Spleen (tissue), 11 donors: ENCODE measurements around the gene SMYD1. TPM values are rescaled to one million over a fixed set of nuclear protein-coding genes. Genes with fewer than 3 reads are reported as not detected.

Experiments
- DNase-seq: peaks from one replicate; pipeline ENCODE4 v3.0.0-alpha.2; 2020
- H3K27ac ChIP-seq, 8 donors: fragments of 200-600 bp; sonication (generic) in 7 of 8; 1 replicate in 4 of 8; 2 replicates in 4 of 8; pipeline versions ENCODE4 v1.5.0 to v1.8.0; 2016 to 2021; ENCODE audit warnings: inconsistent platforms in 4 of 8, mild to moderate bottlenecking in 4 of 8, moderate library complexity in 1 of 8
- H3K27me3 ChIP-seq, 7 donors: fragments of 200-600 bp; sonication (generic) in 6 of 7; replicated peaks in 1 of 7; 1 replicate in 4 of 7; 2 replicates in 3 of 7; pipeline versions ENCODE4 v1.5.0 to v1.8.0; 2016 to 2021; ENCODE audit warnings: inconsistent platforms in 3 of 7, mild to moderate bottlenecking in 1 of 7
- H3K36me3 ChIP-seq, 6 donors: fragments of 200-600 bp; sonication (generic) in 5 of 6; 1 replicate in 4 of 6; 2 replicates in 2 of 6; pipeline versions ENCODE4 v1.5.0 to v1.8.0; 2016 to 2021; ENCODE audit warnings: inconsistent platforms in 2 of 6
- H3K4me1 ChIP-seq, 6 donors: fragments of 200-600 bp; sonication (generic) in 5 of 6; 1 replicate in 3 of 6; 2 replicates in 3 of 6; pipeline versions ENCODE4 v1.5.0 to v1.8.0; 2016 to 2021; ENCODE audit warnings: inconsistent platforms in 3 of 6
- H3K4me3 ChIP-seq, 8 donors: fragments of 200-600 bp; sonication (generic) in 7 of 8; 1 replicate in 4 of 8; 2 replicates in 4 of 8; pipeline versions ENCODE4 v1.5.0 to v1.8.0; 2016 to 2021; ENCODE audit warnings: inconsistent platforms in 4 of 8, mild to moderate bottlenecking in 4 of 8, moderate library complexity in 2 of 8
- H3K9me3 ChIP-seq, 8 donors: fragments of 200-600 bp; sonication (generic) in 7 of 8; 1 replicate in 4 of 8; 2 replicates in 4 of 8; pipeline versions ENCODE4 v1.5.0 to v1.8.0; 2016 to 2021; ENCODE audit warnings: inconsistent platforms in 4 of 8
- POLR2A ChIP-seq, 3 donors: fragments of 450-650 bp; IDR thresholded peaks; one replicate each; pipeline ENCODE4 v1.5.1; 2017; ENCODE audit warnings: antibody characterized with exemption in 3 of 3, mild to moderate bottlenecking in 1 of 3
- POLR2AphosphoS5 ChIP-seq, 3 donors: sonication (generic); formaldehyde crosslinking; IDR thresholded peaks; one replicate each; pipeline ENCODE4 v1.5.1; 2017; ENCODE audit warnings: antibody characterized with exemption in 3 of 3
- WGBS, 5 donors: extraction: QIAGEN DNeasy Blood & Tissue Kit in 3 of 5; methylation state at CpG; one replicate each; pipeline versions ENCODE4 v1.1.5 to v1.1.7; 2013 to 2018; 5-methylcytosine and 5-hydroxymethylcytosine counted together
- intact Hi-C: fragments of 100-400 bp; cut with DNase I; formaldehyde crosslinking; loops from one replicate; pipeline ENCODE4 v1.15.0; 2023; ENCODE audit warnings: low total_unique reads
- polyA plus RNA-seq, 3 donors: library from polyadenylated mRNA; stranded (reverse); fragments of 200-250 nt; gene quantifications; one replicate each; pipeline ENCODE4 v1.2.1, GENCODE V29; 2013
- total RNA-seq, 7 donors: library from RNA; depleted of rRNA in 3 of 7; stranded (reverse); fragments of >200 nt in 3 of 7; fragmentation: NEBNext Ultra II Directional in 4 of 7; extraction: Animal tissue kit (Norgen Biotek cat#: 25700) in 4 of 7; gene quantifications; one replicate each; pipeline versions ENCODE4 v1.1.0 to v1.2.1, GENCODE V29; 2016 to 2021
- TF ChIP-seq, protein P1 (sequence below), 11 experiments: fragments of 200-600 bp in 7 of 11; fragments of 450-650 bp in 4 of 11; sonication (generic) in 4 of 11; IDR thresholded peaks in 8 of 11; conservative IDR thresholded peaks in 3 of 11; 1 replicate in 7 of 11; 2 replicates in 4 of 11; pipeline versions ENCODE4 v1.4.0 to v1.8.0; 2016 to 2021; ENCODE audit warnings: antibody characterized with exemption in 11 of 11, inconsistent platforms in 4 of 11, mild to moderate bottlenecking in 1 of 11
- donor health status: healthy with polysubstance abuse.
- donor health status: DM: no; HTN: no; CAD: no; lungs with moderate emphysema.
- donor health status: DM: no; HTN: no; CAD: no.
- donor health status: Bipolar disorder and iron deficiency.
- donor health status: healthy.
- donor health status: DM: no; HTN: no; CAD: no.
- donor health status: DM: yes; HTN: yes; CAD: no.

SMYD1 gene
- total and polyA plus RNA-seq, 10 donors: 0.02 to 0.07 TPM; not detected in 8

DNA sequence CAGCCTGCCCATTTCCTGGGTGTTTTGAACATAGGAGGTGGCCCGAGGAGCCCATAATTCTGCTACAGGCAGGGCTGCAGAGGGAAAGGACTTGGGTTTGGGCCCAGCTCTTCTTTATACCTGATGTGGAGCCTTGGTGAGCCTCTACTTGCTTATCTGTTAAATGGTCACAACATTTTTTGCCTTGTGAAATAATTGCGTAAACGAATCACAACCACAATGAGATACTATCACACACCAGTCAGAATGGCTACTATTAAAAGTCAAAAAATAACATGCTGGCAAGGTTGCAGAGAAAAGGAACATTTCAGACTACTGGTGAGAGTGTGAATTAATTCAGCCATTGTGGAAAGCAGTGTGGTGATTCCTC is 64.4 kb downstream of the SMYD1 start:
- H3K9me3 ChIP-seq: no peaks in the 10 kb centered on the region
- DNase-seq: no peak
- H3K27ac ChIP-seq: no peak overlapping the region
- TF ChIP-seq, protein P1, sequence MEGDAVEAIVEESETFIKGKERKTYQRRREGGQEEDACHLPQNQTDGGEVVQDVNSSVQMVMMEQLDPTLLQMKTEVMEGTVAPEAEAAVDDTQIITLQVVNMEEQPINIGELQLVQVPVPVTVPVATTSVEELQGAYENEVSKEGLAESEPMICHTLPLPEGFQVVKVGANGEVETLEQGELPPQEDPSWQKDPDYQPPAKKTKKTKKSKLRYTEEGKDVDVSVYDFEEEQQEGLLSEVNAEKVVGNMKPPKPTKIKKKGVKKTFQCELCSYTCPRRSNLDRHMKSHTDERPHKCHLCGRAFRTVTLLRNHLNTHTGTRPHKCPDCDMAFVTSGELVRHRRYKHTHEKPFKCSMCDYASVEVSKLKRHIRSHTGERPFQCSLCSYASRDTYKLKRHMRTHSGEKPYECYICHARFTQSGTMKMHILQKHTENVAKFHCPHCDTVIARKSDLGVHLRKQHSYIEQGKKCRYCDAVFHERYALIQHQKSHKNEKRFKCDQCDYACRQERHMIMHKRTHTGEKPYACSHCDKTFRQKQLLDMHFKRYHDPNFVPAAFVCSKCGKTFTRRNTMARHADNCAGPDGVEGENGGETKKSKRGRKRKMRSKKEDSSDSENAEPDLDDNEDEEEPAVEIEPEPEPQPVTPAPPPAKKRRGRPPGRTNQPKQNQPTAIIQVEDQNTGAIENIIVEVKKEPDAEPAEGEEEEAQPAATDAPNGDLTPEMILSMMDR (IDR thresholded peaks at IDR 0.05 in 8 of 11, conservative IDR thresholded peaks at IDR 0.05 in 3 of 11): no peak
- TF ChIP-seq POLR2AphosphoS5 (IDR thresholded peaks at IDR 0.05) (no peak), POLR2A (IDR thresholded peaks at IDR 0.05) (no peak)
- intact Hi-C loops: no loop called here
- H3K36me3 ChIP-seq: no peaks in the 10 kb centered on the region
- H3K27me3 ChIP-seq: peaks cover 0 to 13% (median 0%) of the 10 kb centered on the region in 7 donors
- no peak overlapping the region for H3K4me3 ChIP-seq
- no peaks in the 10 kb centered on the region for H3K4me1 ChIP-seq
- WGBS, 5 donors: 86 to 94% (median 89%) methylated on average over 3 of the region's 3 CpGs

DNA sequence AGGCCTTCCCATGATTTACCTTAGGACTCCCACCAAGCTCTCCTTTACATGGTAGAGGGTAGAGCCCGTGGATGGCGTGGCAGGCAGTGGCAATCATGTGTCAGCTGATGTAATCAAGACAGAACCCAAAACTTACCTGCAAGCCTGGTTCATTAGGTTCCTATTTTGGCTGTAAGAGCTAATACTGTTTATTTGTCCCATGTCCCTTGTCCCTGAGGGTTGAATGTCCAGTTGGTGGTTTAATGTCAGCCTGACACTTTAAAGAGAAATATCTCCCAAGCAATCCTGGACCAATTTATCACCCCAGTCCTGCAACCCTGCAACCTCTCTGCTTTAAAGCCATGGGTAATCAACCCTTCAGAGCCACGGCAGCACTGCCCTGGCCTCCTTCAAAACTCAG is 66.2 kb downstream of the SMYD1 start:
- intact Hi-C loops: no loop called here
- Histone ChIP-seq H3K4me3 (no peak overlapping the region), H3K27me3 (peaks cover 0 to 13% (median 0%) of the 10 kb centered on the region in 7 donors), H3K27ac (no peak overlapping the region), H3K9me3 (no peaks in the 10 kb centered on the region), H3K36me3 (no peaks in the 10 kb centered on the region), H3K4me1 (no peaks in the 10 kb centered on the region)
- WGBS, 5 donors: 70 to 89% (median 80%) methylated on average over 3 of the region's 3 CpGs
- TF ChIP-seq POLR2A (IDR thresholded peaks at IDR 0.05): no peak
- no peak for DNase-seq

DNA sequence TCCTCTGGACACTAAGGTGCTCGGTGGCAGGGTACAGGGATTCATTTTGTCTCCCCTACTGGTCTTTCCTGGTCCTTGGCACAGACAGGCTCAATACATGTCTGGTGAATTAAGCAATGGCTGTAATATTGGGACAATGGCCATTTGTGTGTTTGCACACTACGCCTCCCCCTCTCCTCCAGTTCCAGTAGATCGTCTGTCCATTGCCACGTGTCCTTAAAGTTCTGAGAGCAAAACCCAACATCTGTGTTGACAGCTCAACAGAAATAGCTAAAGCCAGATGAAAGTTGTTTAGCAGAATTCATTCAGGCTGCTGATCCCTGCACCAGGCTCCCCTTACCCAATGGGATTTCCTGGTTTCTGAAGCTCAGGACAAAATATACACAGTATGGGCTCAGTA is 69.2 kb downstream of the SMYD1 start:
- Histone ChIP-seq H3K27me3 (peaks cover 0 to 13% (median 0%) of the 10 kb centered on the region in 7 donors), H3K4me1 (no peaks in the 10 kb centered on the region), H3K27ac (no peak overlapping the region), H3K4me3 (no peak overlapping the region), H3K36me3 (no peaks in the 10 kb centered on the region), H3K9me3 (peaks cover 0 to 8% (median 5%) of the 10 kb centered on the region in 8 donors)
- no peak for TF ChIP-seq POLR2AphosphoS5 (IDR thresholded peaks at IDR 0.05)
- TF ChIP-seq, protein P1 (IDR thresholded peaks at IDR 0.05 in 8 of 11, conservative IDR thresholded peaks at IDR 0.05 in 3 of 11): no peak
- TF ChIP-seq POLR2A (IDR thresholded peaks at IDR 0.05): no peak
- WGBS, 5 donors: 78 to 85% (median 82%) methylated on average over 4 of the region's 4 CpGs
- intact Hi-C loops: no loop called here
- no peak for DNase-seq

DNA sequence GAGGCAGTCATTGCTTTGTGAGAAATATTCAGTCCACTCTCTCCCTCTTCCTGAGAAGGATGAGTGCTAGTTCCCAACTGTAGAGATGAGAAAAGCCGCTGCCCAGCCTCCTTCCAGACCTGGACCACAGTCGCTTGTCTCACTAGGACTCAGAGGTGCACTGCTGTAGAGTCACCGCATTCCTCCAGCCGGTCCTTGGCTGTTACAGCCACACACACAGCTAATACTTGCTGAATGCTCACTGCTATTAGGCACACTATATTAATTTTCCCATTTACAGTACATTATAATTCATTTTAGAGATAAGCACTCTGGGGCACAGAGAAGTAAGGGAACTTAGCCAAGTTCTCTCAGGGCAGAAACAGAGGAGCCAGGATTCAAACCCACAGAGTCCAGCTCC is 70.2 kb downstream of the SMYD1 start:
- WGBS, 5 donors: 88 to 95% (median 91%) methylated on average over 4 of the region's 4 CpGs
- Histone ChIP-seq H3K27me3 (peaks cover 0 to 13% (median 0%) of the 10 kb centered on the region in 7 donors), H3K27ac (no peak overlapping the region), H3K36me3 (no peaks in the 10 kb centered on the region), H3K4me3 (no peak overlapping the region), H3K9me3 (peaks cover 0 to 17% (median 11%) of the 10 kb centered on the region in 8 donors), H3K4me1 (no peaks in the 10 kb centered on the region)
- TF ChIP-seq POLR2A (IDR thresholded peaks at IDR 0.05) (no peak), POLR2AphosphoS5 (IDR thresholded peaks at IDR 0.05) (no peak)
- TF ChIP-seq, protein P1 (IDR thresholded peaks at IDR 0.05 in 8 of 11, conservative IDR thresholded peaks at IDR 0.05 in 3 of 11): no peak
- intact Hi-C loops: no loop called here
- no peak for DNase-seq

DNA sequence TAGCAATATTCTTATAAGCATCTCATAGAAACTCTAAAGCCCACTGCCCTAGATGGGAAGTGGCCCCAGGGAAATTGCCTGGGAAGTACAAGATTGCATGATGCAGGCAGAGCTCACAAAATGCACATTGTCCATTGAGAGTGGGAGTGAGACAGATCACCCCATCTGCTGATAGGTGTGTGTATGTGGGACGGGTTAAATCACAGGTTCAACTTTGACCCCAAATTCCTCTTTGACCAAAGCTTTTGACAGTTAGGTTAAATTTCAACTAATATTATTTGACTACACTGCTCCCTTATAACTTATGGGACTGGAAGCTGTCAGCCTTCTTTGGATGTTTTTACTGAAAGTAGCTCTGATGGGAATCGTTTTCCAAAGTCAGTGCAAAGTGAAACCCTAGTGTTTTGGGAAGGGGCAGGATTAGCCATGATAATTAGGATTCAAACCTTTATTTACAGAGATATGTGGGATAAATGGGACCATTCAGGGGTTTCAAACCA is 71.6 kb downstream of the SMYD1 start:
- WGBS, 5 donors: 60 to 85% (median 71%) methylated on average over 2 of the region's 2 CpGs
- Histone ChIP-seq H3K4me3 (no peak overlapping the region), H3K27me3 (peaks cover 0 to 13% (median 0%) of the 10 kb centered on the region in 7 donors), H3K9me3 (peaks cover 0 to 23% (median 11%) of the 10 kb centered on the region in 8 donors), H3K36me3 (no peaks in the 10 kb centered on the region), H3K27ac (no peak overlapping the region), H3K4me1 (no peaks in the 10 kb centered on the region)
- no peak for DNase-seq
- TF ChIP-seq, protein P1 (IDR thresholded peaks at IDR 0.05 in 8 of 11, conservative IDR thresholded peaks at IDR 0.05 in 3 of 11): no peak
- no peak for TF ChIP-seq POLR2A (IDR thresholded peaks at IDR 0.05)
- no peak for TF ChIP-seq POLR2AphosphoS5 (IDR thresholded peaks at IDR 0.05)
- intact Hi-C loops: no loop called here
